ENCODE results near the gene FXYD6.

The FXYD6 gene

DNA sequence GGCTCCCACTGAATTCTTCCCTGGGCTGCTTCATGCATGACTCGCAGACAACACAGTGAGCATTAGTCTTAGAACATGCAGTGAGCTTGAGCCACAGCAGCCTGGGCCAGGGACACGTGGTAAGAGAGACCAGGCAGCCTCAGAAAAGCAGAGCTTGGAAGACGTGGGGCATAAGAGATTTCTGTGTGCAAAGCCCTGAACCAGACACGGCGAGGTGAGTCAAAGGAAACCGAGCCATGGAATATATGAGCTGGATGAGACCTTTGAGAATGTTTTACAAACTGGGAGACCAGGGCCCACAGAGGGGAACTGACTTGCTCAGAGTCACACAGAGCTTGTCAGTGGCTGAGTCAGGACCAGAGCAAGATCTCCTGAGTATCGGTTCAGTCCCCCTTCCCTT, 8.5 kb upstream of the FXYD6 start:
- no peak for DNase-seq

DNA sequence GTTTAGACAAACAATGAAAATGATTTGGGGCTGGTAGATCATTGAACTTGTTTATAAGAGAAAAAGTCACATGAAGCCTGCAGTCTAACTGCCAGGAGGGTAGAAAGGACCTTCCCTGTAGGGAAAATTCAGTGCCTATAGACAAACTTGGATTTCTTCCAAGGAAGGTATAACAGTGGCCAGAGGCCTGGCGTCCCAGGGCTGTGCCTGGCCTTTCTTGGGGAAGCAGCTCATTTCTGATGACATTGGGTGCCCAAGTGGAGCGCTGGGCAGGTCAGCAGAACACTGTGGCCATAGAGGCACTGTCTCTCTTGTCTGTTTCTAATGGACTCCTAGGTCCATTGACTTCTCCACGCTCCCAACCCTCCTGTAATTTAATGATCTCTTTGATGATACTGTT, 6.6 kb upstream of the FXYD6 start:
- no peak for DNase-seq

DNA sequence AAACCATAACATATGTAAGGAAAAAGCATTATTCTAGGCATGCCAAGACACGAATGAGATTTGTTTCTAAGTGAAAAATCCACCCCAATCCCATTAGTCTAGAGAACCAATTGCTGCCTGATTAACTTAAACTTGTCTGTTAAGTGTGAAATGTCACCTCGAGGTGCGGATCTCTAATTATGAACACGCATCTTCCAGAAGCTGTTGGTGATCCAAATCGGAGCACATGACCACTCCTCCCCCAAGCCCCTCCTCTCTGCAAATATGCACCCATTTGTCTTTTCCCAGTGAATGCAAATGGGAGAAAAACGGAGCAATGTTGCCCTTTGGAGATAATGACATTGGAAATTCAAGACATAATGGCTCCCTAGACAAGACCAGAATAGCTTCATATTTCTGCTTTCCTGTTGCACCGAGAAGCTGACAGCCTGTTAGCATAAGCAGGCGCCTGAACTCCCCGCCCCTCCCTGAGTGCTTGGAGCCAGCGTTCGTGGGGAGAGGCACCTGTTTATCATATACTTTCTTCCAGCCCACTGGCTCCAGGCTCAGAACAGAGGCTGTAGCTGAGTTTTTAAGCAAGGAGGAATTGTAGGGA, 6.0 kb upstream of the FXYD6 start:
- DNase-seq: no peak

DNA sequence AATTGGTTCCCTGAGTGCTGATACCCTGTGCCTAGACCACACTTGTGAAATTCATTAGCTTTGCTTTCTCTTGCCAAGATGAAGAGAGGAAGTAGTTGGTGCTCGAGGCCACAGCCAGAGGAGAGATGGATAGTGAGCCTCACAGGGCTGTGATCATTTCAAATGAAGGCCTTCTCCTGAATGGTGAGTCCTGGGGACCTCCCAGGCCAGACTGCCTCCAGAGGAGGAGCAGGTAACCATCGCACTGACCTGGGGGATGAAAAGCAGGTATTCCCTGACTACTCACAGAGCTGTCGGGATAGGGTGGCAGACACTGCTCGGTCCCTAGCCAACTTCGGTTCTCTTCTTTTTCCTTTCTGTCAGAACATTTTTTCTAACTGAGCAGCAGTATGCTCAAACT, 4.8 kb upstream of the FXYD6 start:
- peak in 1 of 2 experiments; percentile 11 for DNase-seq

DNA sequence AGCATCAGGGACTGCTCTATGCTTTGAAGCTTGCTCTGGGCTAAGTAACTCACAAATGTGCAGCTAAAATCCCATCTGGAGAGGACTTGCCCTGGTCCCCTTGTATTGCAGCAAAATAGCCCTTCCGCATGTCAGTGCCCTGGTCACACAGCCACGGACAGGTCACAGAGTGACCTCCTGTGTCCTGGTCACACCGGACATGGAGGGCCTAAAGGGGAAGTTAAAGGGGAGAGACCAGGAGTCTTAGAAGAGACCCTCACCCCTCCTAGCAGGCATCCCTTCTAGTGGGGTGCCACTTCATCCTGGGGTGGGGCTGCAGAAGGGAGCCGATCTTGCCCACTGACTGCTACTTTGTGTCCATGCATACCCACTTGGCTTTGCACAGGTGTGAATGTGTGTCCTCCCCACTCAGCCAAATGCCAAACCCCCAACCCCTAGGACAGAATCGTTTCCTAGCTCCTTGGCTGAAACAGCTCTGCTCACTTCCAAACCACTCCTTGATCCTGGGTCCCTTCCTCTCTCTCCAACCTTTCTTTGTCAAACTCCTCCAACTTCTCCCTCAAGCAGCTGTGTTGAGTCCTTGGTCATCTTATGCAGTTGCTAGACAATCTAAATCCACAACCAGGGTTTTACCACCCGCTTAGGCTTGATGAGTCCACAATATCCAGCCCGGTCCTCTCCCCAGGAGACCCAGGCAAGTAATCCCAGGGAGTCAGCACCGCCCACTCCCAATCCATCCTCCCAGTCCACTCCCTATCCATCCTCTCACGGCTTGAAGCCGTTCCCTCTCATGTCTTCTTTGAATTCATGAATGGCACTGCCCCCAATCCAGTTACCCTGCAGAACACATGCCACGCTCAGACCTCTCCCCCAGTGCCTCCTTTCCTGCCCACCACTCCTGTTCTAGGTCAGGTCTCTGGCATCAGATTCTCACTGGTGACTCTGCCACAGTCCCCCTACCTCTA, 3.3 kb upstream of the FXYD6 start:
- DNase-seq: no peak

DNA sequence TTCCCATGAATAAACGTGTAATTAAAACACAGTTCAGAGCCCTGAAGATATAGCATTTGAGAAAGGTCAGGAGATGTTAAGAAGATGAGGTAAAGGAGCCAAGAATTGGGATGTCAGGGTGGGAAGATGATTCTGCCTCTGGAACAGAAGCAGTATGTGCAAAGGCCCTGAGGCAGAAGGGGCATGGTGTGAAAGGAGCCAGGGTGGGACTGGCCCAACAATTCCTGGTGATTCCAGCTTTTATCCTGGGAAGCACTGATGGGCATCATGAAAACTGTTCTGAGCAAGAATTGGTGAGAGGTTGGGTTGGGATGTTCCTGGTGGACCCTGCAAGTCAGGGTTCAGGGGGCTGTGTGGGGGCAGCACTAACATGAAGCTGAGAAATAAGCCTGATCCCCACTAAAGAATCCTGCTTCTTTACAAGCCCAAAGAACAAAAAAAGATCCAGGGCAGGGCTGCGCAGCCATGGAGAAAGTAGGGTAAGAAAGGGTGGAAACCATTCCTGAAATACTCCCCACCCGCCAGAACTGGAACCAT, 2.5 kb upstream of the FXYD6 start:
- no peak for DNase-seq

DNA sequence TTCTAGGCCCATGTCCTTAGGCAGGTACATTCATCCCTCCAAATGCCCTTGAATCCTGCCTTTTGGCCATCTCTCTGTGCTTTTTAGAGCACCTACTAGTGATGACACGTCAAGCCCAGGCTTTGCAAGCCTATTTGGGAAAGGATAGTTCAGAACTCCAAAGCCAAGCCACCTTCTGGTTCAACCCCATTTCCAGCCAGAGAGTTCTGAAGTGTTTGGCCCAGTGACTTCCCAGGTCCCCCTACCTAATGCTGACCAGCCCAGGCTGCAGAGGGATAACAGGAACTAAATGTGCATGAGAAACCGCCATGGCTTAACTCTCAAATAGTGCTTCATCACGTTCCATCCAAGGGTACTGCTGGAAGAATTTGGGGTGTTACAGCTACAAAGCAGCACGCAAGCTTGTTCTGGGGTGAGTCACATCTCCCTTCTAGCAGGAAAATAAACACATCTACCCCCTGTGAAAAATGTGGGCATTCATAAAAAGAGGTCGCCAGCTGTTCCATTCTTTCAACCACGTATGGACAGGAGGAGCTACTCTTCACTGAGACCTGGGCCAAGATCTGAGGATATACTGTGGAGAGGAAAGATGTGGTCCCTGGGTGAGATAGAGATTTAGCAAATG, 2.0 kb upstream of the FXYD6 start:
- DNase-seq: no peak

DNA sequence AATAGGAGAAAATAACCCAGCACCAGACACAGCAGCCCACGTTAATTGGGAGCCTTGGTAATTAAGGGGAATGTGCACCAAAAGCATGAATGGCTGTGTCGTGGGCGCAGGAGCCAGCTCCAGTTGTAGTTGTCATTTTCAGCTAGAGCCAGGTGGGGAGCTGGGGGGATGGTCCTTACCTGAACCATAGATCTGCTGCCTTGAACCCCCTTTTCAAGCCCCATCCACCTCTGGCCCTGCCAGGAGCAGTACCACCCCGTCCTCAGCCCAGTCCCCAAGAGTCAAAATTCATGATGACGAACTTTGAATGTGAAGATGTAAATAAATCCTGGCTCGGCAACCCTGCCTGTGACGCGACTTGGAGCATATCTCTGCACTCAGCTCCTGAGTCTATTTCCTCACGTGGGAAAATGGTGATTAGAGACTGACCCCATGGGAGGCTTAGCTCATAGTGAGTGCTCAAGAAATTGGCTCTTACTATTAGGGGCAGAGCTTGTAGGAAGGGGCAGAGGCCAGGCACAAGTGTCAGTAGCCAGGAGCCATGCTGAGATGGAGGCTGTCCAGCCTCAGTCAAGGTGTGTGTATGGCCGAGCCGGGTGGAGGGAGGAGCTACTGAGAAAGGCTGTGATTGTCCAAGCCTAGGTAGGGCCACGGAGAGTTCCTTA, 794 bp upstream of the FXYD6 start:
- DNase-seq: no peak

DNA sequence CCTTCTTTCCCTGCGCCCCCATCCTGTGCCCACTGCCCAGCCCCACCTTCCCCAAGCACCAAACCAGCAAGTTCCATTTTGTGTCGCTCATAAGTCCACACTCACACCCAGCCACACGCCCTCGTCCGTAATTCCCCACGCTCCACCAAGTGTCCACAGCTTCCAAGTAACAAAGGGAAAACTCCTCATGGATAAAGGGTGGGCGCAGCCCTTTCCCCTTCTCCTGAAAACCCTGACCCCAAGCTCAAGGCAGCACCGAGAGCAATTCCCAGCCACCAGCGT, 458 bp downstream of the FXYD6 start:
- no peak for DNase-seq

DNA sequence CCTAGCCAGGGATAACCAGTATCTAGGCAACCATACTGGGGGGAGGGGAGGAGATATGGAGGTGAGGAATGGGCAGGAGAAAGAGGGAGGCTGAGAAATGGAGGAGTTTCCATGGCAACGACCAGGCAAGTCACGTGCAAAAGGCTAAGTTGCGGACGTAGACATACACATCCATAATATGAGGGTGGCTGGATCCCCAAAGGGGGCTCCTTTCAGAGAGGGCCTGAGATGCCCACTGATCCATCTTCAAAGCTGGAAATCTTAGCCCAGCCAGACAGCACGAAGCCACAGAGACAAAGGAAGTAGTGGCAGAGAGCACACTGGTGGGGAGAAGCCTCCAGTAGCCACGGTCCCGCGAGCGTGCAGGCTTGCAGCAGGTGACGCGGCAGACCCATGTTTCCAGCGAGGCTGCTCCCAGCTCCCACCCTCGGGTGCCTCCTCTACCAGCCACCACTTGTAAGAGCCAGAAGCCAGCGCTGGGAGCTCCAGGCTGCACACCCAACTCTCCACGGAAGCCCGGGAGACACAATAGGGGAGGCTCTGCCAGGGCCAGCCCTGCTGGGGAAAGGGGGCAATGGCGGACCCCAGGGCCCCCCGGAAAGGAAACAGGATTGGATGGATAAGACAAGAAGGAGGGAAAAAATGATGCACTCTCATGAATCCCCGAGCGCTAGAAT, 938 bp downstream of the FXYD6 start:
- no peak for DNase-seq

DNA sequence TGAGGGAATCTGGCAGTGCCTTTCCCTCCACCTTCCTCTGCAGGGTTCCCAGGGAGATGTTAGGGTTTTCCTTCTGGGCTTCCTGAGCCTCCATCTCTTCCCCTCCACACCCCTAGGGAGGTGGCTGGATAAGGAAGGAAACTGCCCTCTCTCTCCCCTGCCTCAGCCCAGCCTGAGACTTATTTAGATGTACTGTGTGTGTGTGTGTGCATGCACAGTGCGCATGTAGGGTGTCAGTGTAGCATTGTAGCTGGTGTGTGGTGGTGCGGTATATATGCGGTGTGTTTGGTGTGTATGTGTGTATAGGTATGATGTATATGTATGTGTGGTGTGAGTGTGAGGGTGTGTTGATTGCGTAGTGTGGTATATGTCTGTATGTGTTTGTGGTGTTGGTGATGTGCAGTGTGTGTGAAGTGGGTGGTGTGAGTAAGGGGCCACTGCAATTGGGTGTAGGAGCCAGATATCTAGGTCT, 1.5 kb downstream of the FXYD6 start:
- DNase-seq: no peak

DNA sequence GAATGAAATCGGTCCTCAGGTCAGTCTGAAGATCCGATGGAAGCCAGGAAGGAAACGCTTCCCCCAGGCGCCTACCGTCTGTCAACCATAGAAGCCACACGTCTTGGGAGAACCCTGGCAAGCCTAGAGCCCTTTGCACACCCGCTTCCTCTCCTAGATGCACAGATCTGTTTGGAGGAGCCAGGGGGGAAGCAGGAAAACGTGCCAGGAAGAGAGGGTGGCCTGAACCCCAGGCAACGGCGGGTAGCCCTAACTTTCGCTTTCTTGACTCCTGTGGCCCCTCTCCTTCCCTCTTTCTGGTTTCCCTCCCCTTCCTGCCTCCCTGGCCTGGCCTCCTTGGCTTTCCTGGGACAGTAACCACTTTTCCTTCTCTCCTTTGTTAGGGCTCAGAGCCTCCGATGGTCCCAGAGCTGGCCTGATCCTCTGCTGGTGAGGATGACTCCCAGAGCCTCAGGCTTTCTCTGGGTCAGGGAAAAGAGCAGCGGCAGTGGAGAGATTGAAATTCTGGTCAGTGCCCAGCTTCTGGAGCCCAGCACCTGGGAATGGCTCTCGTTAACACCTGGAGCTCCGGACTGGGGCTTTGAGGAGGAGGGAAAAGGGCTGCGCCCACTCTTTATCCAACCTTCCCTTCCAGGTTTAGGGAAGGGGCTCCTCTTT, 2.1 kb downstream of the FXYD6 start:
- DNase-seq: peak; percentile 18 to 48

DNA sequence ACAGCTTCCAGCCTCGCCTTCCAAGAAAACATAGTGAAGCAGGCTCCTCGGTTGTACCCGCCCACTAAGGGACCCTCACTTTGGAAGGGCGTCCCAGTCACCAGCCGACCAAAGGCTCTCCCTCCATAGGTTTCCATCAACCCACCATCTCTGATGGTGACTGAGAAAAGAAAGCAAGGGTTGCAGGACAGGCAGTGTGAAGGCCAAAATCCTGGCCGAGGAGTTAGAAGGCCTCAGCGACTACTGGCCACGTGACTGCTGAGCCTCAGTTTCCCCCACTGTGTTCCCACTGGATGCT, 2.7 kb downstream of the FXYD6 start:
- no peak for DNase-seq

DNA sequence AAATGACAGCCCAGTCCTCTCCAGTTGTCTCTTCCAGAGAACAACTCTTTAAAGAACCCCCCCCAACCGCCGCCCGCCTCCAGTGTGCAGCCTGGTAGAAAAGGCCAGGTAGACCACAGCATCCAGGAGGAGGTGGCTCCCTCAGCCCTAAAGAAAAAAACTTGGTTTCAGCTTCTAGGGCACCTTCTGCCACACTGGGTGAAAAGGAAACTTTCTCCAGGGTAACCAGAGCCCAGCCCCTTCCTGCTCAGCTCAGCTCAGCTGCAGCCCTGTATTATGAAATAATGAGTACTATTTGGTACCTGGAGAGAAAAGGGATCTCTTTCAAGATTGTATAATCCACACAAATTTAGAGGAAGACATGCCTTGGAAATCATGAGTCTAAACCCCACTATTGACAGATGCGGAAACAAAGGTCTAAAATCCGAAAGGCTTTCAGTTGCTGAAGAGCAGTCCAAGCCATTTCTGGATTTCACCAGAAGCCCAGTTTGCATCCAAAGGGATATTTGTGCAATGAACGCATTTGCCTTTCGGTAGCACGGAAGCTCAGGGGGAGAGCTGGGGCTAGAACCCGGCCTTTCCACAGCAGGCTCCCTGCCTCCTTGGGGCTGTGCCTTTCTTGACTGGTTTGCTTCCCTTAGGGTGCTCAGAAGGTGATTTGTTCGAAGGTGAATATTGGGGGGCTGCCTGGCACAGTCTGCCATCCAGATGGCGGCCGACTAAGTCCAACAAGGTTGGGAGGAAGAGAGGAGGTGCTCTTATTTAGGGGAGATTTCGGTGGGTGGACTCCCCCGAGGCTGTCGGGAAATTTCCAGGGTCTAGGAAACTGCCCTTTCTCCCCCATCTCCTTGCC, 3.3 kb downstream of the FXYD6 start:
- peak in 1 of 2 experiments; percentile 12 for DNase-seq

DNA sequence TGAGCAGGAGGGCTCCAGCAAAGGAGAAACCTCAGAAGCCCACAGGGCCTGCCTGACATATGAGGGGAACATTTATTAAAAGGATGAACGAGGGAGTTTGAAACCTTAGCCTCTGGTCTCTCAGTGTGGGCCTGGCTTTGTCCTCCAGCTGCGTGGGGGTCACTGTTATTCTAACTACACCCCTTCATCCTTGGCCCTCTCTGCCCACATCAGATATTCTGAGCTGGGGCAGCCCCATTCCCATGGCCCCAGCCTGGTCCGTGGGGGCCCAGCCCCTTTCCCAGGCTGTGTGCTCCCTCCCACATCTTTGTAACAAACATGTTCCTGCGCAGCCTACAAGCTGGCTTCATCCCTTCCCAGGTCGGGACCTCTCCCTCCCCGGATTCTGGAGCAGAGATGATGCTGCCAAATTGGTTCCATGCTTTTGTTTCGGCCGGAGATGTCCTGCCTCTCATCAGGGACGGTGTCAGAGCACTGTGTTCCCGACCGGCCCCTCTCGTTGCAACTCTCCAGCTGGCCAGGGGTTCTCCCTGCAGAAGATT, 4.0 kb downstream of the FXYD6 start:
- no peak for DNase-seq

DNA sequence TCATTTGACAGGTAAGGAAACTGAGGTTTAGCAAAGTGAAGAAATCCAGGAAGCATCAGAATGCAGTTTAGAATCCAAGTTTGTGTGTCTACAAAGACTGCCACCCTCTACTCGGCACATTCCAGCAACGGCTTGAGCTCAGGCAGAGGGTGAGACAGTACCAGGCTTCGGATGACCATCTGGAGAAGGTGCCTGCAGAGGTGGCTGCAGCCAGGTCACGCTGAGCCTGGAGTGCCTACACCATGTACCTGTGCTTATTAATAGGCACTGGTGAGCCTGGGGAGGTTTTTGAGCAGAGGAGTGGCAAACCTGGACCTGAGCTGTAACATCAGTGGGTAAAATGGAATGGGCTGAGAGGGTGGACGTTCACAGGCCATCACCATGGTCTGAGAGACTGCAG, 4.7 kb downstream of the FXYD6 start:
- no peak for DNase-seq

DNA sequence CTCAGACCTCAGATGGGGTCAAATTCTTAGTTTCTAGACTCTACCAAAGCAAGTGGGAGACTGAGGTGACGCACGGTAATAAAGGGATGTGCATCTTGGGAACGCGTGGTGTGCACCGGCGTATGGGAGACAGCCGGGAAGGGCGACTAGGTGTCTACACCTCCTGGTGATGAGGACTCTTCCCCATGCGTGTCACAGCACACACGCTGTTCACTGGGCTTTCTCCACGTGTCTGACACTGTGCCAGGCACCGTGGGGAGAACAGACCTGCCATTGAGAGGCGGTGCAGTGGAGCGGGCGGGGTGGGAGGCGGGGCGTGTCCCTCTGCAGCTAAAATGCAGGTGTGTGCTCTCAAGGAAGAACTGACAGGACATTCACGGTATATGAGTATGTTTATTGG, 5.3 kb downstream of the FXYD6 start:
- no peak for DNase-seq

DNA sequence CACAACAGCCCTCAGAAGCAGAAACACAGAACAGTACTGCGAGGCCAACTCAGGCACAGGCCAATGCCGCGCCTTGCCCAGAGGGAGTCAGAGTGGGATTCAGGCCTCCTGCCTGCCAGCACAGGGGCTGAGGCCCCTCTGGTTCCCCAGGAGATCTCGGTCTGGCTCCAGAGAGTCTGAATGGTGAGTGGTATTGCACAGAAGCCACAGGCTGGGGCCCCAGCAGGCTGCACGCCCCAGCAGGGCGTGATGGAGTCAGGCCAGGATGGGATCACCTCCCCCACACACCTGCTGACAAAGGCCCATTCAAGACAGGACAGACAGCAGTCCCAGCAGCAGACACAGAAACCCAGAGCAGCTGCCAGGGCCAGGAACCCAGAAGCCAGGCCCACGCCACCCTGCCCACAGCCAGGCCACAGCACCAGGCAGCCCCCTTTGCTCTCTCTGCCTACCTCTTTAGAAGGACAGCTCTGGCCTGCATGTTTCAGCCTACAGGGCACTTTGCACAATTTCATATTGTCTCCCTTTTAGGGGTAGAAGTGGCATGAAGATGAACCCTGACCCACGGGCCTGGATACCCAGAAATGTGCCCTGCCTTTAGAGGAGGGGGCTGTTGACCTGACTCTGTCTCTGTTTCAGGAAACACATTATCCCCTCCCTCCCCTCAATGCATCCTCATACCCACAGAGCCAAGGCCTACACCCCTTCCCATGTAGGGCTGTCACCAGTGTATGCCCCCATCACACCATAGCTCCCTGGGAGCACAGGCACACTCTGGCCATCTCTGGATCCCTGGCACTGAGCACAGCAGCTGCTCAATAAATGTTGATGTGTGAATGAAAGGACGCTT, 6.1 kb downstream of the FXYD6 start:
- no peak for DNase-seq

DNA sequence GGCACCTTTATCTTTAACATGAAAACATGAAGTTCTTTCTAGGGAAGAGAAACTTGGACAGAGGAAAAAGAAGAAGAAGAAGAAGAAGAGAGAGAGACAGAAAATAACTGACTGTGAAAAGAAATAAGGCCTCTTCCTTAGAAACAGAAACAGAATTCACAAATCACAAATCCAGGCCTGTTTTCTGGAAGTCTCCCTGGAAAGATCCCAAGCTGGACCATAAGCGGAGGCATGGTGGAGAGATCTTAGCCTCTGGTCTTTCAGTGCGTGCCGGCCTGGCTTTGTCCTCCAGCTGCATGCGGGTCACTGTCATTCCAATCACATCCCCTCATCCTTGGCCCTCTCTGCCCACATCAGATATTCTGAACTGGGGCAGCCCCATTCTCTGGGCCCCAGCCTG, 6.9 kb downstream of the FXYD6 start:
- no peak for DNase-seq
